Left ventricle myocardium superior (tissue), 1 donor: Measurements from ENCODE around the gene NDST3. TPM values are rescaled to one million over a fixed set of nuclear protein-coding genes. Genes with fewer than 3 reads are reported as not detected.
"Not testable (repeated sequence)": the region's sequence is repeated elsewhere in the genome, so short reads cannot be mapped to it uniquely, and the experiment has no call there.

Experiments
- ATAC-seq: fragments of 200-7000 bp; cut with Tn5 transposase; one replicate; pipeline ENCODE4 v1.9.1; 2020; ENCODE audit warnings: mild to moderate bottlenecking, moderate library complexity
- DNase-seq: peaks from one replicate; pipeline ENCODE4 v3.0.0-alpha.2; 2020
- intact Hi-C: fragments of 100-400 bp; cut with micrococcal nuclease; formaldehyde crosslinking; loops from one replicate; pipeline ENCODE4 v1.11.0; 2022
- total RNA-seq: library from RNA; stranded (reverse); fragmentation: NEBNext Ultra II Directional; extraction: Animal tissue kit (Norgen Biotek cat#: 25700); gene quantifications from one replicate; pipeline ENCODE4 v1.2.1, GENCODE V29; 2021
- donor health status: DM: no; HTN: yes; CAD: no; lungs with severe emphysema.

The NDST3 gene
- total RNA-seq, 1 donor from 2014 or later, result not detected

DNA sequence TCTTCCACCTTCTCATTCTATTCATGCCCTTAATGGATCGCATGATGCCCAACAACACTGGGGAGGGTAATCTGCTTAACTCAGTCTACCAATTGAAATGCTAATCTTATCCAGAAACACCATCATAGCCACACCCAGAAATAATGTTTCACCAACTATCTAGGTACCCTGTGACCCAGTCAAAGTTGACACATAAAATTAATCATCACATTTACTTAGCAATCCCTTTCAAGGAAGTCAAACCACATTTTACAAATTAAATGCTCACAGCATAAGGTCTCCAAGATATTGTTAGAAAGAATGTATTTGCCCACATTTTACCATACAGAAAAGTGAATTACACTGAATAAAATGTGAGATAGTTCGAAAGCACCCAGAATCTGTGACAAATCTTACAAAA lies 226.0 kb downstream of the NDST3 start:
- no peak for DNase-seq
- intact Hi-C loops, result no loop called here
- ATAC-seq, result no peak

DNA sequence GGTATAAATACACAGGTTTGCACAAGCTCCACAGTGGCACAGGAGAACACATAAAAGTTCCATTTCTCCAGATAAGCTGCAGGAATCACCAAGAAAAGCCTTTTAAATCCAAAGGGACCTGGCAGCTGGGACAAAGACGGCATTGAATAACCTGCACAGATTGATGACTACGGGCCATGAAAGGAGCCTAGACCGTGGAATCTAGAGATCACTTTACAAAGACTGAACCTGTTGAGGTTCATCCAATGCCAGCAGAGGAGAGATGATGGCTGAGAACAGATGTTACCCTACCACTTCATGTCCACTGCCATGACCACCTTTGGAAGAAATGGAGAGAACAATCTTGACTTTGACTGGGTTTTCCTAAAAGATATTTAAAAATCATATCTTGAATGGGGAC lies 229.8 kb downstream of the NDST3 start:
- intact Hi-C loops, result no loop called here
- no peak for DNase-seq
- no peak for ATAC-seq

DNA sequence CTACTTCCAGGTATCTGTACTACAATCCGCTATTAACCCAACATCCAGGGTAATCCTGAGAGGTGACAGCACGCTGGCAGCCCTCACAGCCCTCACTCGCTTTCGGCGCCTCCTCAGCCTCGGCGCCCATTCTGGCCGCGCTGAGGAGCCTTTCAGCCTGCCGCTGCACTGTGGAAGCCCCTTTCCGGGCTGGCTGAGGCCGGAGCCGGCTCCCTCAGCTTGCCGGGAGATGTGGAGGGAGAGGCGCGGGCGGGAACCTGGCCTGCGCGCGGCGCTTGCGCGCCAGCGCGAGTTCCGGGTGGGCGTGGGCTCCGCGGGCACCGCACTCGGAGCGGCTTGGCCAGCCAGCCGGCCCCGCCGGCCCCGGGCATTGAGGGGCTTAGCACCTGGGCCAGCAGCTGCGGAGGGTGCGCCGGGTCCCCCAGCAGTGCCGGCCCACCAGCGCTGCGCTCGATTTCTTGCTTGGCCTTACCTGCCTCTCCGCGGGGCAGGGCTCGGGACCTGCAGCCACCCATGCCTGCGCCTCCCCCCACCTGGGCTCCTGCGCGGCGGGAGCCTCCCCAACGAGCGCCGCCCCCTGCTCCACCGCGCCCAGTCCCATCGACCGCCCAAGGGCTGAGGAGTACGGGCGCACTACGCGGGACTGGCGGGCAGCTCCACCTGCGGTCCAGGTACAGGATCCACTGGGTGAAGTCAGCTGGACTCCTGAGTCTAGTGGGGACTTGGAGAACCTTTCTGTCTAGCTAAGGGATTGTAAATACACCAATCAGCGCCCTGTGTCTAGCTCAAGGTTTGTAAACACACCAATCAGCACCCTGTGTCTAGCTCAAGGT lies 231.2 kb downstream of the NDST3 start:
- intact Hi-C loops, result no loop called here
- DNase-seq, result peak; percentile 45
- peak; percentile 39 for ATAC-seq

DNA sequence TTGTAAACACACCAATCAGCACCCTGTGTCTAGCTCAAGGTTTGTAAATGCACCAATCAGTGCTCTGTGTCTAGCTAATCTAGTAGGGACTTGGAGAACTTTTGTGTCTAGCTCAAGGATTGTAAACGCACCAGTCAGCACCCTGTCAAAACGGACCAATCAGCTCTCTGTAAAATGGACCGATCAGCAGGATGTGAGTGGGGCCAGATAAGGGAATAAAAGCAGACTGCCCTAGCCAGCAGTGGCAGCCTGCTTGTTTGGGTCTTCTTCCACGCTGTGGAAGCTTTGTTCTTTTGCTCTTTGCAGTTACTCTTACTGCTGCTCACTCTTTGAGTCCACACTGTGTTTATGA lies 231.8 kb downstream of the NDST3 start:
- ATAC-seq, DNase-seq, intact Hi-C loops: not testable (repeated sequence)

DNA sequence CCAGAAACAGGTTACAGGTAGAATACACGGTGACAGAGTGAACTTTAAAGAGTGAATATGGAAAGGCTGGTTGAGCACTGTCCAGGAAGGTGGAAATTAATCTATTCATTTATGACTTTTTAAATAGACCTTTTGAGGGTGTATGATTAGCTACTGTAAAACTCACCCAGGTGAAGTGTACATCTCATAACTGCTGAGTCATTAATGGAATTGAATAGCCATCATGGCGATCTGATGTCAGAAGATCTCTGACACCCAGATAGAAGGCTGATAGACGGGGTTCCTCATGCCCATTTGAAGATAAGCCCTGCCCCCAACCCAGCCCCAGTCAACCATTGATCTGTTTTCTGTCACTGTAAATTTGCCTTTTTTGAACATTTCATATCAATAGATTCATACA lies 234.5 kb downstream of the NDST3 start:
- ATAC-seq, result no peak

DNA sequence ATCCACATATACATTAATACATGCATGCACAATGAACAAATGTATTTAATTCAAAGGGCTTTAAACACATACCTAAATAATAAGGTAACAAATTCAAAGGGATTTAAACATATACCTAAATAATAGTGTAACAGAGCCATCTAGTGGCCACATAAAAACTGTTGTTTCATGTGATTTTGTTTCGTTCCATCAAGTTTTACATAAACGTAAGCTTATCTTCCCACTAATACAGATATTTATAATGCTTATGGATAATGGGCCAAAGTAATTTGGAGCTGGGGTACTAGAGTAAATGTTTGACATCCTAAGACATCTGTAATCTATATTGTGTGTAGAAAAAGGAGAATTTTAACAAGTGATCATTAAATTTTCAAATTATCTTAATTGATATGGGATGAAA lies 236.2 kb downstream of the NDST3 start:
- no peak for DNase-seq
- intact Hi-C loops, result no loop called here
- ATAC-seq, result no peak

More for the DNA sequence above, 234.5 kb downstream of the NDST3 start:
- DNase-seq, result no peak
- intact Hi-C loops, result no loop called here

DNA sequence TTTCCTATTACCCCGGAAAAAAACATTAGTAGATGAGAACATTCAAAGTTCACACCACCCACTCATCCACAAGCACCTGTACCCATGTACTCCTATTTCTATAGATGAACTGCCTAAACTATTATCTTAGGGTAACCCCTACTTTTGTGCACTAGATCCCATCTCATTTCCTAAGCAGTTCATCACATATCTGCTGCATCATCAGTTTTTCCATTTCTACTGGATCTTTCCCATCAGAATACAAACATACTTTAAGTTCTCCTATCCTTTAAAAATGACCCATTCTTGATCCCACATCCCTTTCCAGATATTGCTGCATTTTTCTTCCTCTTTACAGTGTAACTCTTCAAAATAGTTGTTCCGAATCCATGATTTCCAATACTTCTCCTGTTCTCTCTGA lies 237.5 kb downstream of the NDST3 start:
- DNase-seq (no peak), ATAC-seq (no peak)
- intact Hi-C loops, result no loop called here

DNA sequence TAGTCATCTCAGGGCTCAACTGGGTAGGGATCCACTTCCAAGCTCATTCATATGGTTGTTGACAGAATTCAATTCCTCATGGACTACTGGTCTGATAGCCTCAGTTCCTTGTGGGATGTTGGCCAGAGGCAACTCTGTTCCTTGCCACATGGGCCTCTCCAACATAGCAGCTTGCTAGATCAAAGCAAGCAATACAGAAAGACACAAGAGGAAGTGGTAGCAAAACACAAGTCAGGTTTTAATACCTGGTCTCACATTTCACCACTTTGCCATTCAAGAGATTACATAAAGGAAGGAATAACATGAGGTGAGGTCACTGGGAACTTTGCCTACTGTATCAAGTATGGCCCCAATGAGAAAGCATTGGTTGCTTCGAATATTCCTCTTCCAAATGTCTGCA lies 239.4 kb downstream of the NDST3 start:
- intact Hi-C loops, result no loop called here
- ATAC-seq, result no peak
- DNase-seq, result no peak

DNA sequence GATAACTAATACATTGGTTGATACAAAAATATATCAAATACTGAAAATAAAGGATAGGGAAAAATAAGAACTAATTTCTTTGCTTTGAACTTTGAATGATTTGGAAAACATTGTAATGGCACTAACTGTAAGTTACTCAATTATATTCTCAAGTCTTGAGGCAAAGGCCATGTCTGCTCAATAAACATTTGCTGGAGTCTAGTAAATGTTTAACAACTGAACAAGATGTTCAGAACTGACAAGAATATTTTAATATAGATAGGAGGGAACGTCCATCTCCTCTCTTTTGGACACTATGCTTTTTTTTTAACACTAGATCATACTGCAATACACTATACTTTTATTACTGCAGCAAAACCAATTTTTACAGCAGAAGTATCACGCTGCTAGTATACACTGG lies 242.3 kb downstream of the NDST3 start:
- ATAC-seq, result no peak
- intact Hi-C loops, result no loop called here
- no peak for DNase-seq

DNA sequence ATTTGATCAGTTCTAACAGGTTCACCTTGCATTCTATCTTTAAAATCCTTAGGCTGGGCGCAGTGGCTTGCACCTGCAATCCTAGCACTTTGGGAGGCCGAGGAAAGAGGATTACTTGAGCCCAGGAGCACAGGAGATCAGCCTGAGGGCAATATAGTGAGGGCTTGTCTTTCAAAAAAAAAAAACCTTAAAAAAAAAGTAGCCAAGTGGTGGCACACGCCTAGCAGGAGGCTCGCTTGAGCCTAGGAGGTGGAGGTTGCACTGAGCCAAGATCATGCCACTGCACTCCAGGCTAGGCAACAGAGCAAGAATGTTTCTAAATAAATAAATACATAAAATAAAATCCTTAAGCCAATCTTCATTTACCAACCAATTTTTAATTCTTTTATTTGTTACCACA lies 243.0 kb downstream of the NDST3 start:
- DNase-seq (no peak), ATAC-seq (no peak)
- intact Hi-C loops, result no loop called here

DNA sequence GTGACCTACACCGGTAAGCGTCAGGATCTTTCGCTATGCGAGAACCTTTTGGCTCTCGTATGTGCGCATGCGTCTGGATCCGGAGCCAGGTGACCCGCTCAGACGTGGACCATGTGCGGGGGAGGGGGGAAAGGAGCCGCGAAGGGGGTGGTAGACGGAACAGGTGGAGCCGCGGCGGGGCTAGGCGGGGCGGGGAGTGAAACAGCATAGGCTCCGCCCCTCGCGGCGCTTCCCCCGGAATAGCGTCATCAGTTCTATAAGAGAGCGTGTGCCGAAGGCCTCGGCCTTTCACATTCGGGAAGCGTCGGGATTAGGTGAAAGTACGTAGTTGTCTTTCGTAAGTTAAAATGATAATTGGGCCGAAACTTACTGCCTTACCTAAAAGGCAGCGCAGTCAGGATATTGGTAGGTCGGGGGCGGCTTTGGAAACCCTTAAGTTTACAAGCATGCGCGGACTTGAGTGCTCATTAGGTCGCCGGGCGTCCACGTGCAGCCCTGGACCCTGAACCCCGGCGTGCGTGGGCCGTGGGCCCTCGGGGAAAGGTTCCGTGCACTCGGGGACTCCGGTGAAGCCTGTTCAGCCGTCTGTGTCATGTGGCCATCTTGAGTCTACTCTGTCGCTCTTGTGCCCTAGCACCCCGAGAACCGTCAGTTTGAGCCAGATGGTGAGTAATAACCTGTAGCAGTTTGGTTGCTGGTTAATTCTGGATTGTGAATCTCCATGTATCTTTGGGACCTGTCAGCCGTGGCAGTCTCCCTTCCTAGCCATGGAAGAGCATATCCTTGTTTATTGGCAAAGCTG lies 244.4 kb downstream of the NDST3 start:
- intact Hi-C loops, result no loop called here
- peak; percentile 96 for DNase-seq

DNA sequence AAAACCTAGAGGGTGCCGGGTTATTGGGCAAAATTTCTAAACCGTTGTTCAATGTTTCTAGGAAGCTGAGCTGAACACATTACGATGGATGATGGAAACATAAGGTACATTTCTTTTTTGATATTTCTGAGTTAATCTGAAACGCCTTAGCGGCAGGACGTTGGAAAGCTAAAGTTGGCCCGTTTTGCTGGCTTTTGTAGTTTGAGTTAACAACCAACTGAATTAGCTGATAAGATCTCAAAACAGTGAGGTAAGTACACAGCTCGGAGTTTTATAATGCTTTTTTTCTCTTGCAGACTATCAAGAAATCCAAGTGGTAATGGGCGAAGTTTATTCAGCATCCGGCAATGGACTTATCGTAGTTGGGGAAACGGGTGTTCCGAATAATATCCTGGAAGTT lies 245.0 kb downstream of the NDST3 start:
- no peak for DNase-seq
- intact Hi-C loops, result no loop called here
- ATAC-seq, result no peak

More for the DNA sequence above, 244.4 kb downstream of the NDST3 start:
- ATAC-seq, result peak; percentile 99

DNA sequence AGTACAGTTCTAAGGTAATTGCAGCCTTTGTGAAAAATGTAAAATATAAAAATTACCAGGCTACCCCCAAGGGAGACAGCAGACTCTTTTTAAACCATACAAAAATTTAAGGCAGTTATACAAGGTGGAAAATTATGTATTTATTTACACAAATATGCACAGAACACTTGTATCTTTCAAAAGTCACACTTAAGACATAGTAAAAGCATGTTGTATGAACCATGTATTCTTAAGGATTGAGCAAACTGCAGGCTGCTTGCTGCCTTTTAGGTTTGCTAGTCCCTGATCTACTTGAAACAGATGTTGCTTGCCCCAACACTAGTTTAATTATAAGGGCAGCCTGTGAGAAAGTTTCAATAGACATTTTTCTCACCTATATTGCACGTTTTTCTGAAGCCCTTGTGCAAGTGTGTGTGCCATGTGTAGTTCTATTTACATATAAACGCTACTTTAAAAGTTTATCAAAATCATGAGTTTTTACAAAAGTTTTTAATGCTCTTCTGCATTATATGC lies 245.7 kb downstream of the NDST3 start:
- intact Hi-C loops, result no loop called here
- ATAC-seq (no peak), DNase-seq (no peak)

DNA sequence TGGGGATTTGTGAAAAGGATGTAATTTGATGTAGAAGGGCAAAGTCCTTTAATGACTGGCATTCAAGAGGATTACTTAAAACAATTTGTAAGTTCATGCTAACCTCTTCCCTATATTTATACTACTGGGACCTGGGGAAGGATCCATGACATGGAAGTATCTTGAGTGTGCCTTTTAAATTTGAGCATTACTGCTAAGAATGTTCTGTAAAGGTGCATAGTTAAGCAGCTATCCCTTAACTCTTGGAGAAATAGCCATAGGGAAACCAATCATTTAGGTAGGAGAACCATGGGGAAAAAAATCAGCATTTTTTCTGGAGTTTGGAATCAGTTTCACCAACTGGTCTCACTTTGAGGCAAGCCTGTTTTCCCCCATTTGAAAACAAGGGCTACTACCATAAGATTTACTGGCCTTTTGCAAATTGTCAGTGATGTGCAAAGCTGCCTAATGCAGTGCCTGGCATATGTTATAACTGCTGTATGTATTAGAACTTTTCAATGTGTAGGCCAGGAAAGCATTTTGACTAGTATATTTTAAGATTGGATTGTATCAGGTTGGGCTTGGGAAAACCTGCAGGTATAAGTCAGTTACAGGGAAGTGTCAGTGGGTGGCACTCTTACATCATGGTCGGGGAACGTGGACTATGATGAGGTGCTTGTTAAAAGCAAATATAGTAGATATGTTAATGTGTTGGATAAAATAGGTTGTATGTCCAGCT lies 246.4 kb downstream of the NDST3 start:
- intact Hi-C loops, result no loop called here
- no peak for DNase-seq
- peak; percentile 40 for ATAC-seq

DNA sequence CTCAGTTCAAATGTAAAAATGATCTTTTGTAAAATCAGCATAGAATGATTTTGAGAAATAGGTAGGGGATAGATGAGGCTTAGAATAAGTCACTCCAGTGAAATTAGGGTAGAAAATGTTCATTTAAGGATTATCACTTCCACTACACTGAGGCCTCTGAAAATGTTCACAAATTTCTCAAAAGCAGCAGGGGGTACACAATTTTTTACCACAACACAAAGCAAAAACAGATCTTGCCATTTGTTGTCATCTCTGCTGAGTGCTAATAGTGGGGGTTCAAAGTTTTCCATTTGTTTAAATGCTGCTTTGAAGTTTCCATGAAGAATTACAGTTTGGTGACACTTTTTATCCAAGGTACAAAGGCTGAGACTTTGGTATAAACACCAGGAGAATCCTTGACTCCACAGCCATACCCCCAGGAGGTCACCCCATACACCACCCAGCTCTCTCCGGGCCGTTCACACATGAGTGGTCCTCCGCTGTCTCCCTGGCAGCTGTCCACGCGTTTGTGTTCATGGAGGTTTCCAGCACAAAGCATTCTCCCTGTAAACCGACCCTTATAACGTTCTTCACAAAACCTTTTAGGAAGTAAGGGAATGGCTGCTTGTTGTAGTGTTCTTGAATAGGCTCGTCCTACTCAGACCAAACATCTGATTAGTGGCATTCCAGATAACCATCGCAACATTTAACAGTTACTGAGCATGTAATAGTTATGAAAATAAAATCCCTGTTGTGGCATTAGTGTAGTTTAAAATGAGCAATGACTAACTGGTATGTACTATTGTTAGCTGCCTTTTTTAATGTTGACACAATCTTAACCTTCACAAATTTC lies 247.5 kb downstream of the NDST3 start:
- intact Hi-C loops, result no loop called here
- DNase-seq (peak; percentile 30), ATAC-seq (no peak)

DNA sequence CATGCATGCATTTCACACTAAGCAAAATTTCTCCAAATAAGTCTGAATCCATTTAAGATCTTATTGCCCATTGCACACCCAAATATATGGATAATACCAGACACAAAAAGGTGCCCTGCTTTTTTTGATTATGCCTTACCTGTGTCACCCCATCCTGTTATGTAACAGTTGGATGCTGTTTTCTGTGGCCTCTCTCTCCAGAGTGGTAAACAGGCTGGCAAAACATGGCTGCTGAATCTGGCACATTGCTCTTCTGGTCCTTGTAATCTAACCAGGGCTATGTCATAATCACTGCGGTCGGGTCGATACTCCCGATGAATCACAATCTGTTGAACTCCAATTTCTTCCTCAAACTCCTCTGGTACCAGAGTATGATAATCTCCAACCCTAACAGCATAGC lies 248.4 kb downstream of the NDST3 start:
- no peak for DNase-seq
- intact Hi-C loops, result no loop called here
- ATAC-seq, result no peak

DNA sequence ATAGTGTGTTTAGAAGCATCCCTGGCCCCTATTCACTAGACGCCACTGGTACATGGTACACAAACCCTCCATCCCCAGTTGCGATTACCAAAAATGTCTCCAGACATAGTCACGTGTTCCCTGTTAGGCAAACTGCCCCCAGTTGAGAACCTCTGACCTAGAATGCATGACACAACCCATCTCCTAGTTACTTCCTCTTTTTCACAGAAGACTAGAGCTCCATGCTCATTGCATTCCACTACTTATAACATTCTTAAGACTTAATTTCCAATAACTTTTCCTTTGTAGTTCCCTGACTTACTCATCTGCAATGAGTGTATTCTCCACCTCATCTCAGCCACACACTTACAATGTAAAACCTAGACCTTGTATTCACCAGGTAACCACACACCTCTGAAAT lies 249.9 kb downstream of the NDST3 start:
- DNase-seq, result no peak
- ATAC-seq, result no peak
- intact Hi-C loops, result no loop called here

DNA sequence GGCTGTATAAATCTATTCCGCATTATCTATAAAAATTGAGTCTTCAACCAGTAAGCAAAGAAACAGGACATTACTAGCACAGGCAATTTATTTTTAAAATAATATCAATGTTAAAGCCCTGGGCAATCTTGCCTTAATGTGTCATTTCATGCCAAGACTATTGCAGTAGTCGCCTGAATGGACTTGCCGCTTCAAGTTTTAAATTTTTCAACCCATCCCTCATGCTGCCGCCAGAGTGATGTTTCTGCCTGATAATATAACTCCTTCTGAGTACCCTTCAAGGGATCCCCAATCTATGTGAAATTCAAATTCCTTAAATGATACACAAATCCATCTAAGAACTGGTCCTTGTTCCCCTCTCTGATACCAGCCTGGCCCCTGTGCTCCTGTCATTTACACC lies 251.6 kb downstream of the NDST3 start:
- DNase-seq (no peak), ATAC-seq (no peak)
- intact Hi-C loops, result no loop called here

DNA sequence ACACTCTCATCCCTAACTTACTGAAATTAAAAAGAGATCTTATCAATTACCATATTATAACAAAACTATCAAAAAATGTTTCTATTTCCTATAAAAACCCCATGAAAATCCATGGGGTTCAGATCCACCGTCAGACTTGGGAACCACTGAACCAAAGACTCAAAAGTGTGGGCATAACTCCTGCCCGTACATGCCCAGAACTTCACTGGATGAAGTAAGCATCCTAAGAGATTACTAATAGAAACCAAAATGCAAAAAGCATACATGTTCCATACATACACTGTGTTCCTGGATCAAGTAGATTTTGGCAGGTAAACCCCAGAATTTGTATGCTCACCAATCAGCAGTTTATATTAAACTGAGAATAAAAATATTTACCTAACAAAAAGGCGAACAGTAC lies 252.4 kb downstream of the NDST3 start:
- no peak for ATAC-seq
- intact Hi-C loops, result no loop called here

More for the DNA sequence above, 252.4 kb downstream of the NDST3 start:
- DNase-seq, result no peak
